ENCODE data around the gene TMA7B. TPM values are rescaled to one million over a fixed set of nuclear protein-coding genes. Genes with fewer than 3 reads are reported as not detected.

TMA7B gene
- polyA plus RNA-seq, 1 of the 3 experiments (the other 2 are of a cell fraction): not detected

DNA sequence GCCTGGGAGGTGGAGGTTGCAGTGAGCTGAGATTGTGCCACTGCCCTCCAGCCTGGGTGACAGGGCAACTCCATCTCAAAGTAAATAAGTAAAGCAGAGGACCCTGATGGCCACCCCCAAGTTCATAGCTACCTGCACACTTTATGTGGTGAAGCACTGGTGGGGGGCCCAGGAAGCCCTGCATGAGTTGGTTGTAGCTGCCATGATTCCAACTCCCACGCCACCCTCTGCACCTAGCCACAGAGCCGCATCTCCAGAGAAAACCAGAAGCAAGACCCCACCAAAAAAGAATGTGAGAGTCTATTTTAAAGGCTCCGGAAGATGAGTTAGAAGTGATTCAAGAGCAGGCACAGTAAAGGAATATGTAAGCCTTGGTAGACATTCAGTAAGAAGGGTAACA is 20.4 kb upstream of the TMA7B start:
- Histone ChIP-seq H4K20me1 (ENCODE audit: insufficient read depth) (no peaks in the 10 kb centered on the region), H3K4me3 (ENCODE audit: low read depth in 2 of 2, low read length in 1 of 2) (no peak overlapping the region), H3K27me3 (ENCODE audit: insufficient read depth) (no peaks in the 10 kb centered on the region), H2AFZ (ENCODE audit: low read depth) (no peak overlapping the region), H3K9ac (no peak overlapping the region), H3K9me2 (no peaks in the 10 kb centered on the region), H3K27ac (ENCODE audit: low read depth in 2 of 2, low read length in 1 of 2) (no peak overlapping the region), H3K79me2 (ENCODE audit: insufficient read depth) (no peaks in the 10 kb centered on the region), H3K4me1 (ENCODE audit: control insufficient read depth in 1 of 2, insufficient read depth in 2 of 2, low read depth in 1 of 2, low read length in 1 of 2) (no peaks in the 10 kb centered on the region), H3K9me3 (no peaks in the 10 kb centered on the region), H3K4me2 (no peak overlapping the region), H3K36me3 (replicated peaks in 1 of 2; ENCODE audit: control insufficient read depth in 1 of 2, insufficient read depth in 2 of 2, low read length in 1 of 2) (no peaks in the 10 kb centered on the region), H3F3A (replicated peaks; ENCODE audit: insufficient read depth) (no peaks in the 10 kb centered on the region)
- ChIA-PET POLR2A (no interaction called here), CTCF (no interaction called here)
- WGBS (ENCODE audit: low lambda C conversion rate): 73% methylated on average over 1 of the region's 3 CpGs
- no peak for TF ChIP-seq TEAD4 (IDR thresholded peaks at IDR 0.05; ENCODE audit: borderline replicate concordance, insufficient read depth)
- TF ChIP-seq MXI1 (IDR thresholded peaks at IDR 0.05; ENCODE audit: low read depth, low read length): no peak
- no peak for DNase-seq

DNA sequence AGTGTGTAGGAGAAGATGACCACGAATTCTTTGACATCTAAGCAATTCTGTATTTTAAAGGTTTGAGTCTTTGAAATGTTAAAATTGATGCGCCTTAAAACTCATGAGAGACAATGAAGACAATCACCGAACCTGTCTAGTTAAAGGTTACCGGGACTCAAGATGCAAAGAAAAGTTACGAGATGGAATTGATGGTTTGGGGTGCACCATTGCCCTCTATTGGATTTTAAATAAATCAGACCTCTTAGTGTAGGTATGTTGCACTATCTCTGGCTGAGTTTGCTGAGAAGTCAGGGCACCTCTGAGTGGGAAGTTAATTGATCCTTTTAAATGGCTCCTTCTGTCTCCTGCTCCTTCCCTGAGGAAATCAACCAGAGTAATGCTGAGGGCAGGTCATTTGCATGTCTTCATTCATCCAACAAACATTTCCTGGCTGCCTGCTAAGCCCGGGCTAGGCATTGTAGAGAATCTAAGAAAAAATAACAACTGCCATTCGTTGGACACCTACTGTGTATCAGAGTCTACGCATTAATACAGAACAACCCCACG is 19.4 kb upstream of the TMA7B start:
- no peak overlapping the region for H3K4me3 ChIP-seq (ENCODE audit: low read depth in 2 of 2, low read length in 1 of 2)
- TF ChIP-seq MEF2A (IDR thresholded peaks at IDR 0.05; ENCODE audit: borderline replicate concordance, low read depth): no peak
- TF ChIP-seq FOXJ3 (CRISPR knock-in tag; IDR thresholded peaks at IDR 0.05): no peak
- TF ChIP-seq FOSL2 (IDR thresholded peaks at IDR 0.05; ENCODE audit: borderline replicate concordance, low read depth): no peak
- TF ChIP-seq, protein P1, sequence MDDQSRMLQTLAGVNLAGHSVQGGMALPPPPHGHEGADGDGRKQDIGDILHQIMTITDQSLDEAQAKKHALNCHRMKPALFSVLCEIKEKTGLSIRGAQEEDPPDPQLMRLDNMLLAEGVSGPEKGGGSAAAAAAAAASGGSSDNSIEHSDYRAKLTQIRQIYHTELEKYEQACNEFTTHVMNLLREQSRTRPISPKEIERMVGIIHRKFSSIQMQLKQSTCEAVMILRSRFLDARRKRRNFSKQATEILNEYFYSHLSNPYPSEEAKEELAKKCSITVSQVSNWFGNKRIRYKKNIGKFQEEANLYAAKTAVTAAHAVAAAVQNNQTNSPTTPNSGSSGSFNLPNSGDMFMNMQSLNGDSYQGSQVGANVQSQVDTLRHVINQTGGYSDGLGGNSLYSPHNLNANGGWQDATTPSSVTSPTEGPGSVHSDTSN (IDR thresholded peaks at IDR 0.05): no peak
- TF ChIP-seq NFIC (IDR thresholded peaks at IDR 0.05; ENCODE audit: borderline replicate concordance): no peak
- TF ChIP-seq YY1 (IDR thresholded peaks at IDR 0.05; ENCODE audit: low read depth): no peak
- TF ChIP-seq RCOR1 (IDR thresholded peaks at IDR 0.05; ENCODE audit: low read length): no peak
- no peak for TF ChIP-seq FOXM1 (IDR thresholded peaks at IDR 0.05; ENCODE audit: low read depth)
- TF ChIP-seq EZH2phosphoT487 (IDR thresholded peaks at IDR 0.05; ENCODE audit: borderline replicate concordance, low read depth): no peak
- TF ChIP-seq NRF1 (IDR thresholded peaks at IDR 0.05; ENCODE audit: low read depth, low read length): no peak
- TF ChIP-seq CHD2 (IDR thresholded peaks at IDR 0.05; ENCODE audit: low read length, partially characterized antibody): no peak
- TF ChIP-seq, protein P2, sequence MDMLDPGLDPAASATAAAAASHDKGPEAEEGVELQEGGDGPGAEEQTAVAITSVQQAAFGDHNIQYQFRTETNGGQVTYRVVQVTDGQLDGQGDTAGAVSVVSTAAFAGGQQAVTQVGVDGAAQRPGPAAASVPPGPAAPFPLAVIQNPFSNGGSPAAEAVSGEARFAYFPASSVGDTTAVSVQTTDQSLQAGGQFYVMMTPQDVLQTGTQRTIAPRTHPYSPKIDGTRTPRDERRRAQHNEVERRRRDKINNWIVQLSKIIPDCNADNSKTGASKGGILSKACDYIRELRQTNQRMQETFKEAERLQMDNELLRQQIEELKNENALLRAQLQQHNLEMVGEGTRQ (IDR thresholded peaks at IDR 0.05; ENCODE audit: borderline replicate concordance, low read depth, low read length): no peak
- no peak for TF ChIP-seq JUND (IDR thresholded peaks at IDR 0.05)
- TF ChIP-seq RAD21 (IDR thresholded peaks at IDR 0.05; ENCODE audit: low read length): no peak
- TF ChIP-seq RXRA (IDR thresholded peaks at IDR 0.05; ENCODE audit: borderline replicate concordance, low read depth): no peak
- TF ChIP-seq, protein P3, sequence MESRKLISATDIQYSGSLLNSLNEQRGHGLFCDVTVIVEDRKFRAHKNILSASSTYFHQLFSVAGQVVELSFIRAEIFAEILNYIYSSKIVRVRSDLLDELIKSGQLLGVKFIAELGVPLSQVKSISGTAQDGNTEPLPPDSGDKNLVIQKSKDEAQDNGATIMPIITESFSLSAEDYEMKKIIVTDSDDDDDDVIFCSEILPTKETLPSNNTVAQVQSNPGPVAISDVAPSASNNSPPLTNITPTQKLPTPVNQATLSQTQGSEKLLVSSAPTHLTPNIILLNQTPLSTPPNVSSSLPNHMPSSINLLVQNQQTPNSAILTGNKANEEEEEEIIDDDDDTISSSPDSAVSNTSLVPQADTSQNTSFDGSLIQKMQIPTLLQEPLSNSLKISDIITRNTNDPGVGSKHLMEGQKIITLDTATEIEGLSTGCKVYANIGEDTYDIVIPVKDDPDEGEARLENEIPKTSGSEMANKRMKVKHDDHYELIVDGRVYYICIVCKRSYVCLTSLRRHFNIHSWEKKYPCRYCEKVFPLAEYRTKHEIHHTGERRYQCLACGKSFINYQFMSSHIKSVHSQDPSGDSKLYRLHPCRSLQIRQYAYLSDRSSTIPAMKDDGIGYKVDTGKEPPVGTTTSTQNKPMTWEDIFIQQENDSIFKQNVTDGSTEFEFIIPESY (IDR thresholded peaks at IDR 0.05; ENCODE audit: borderline replicate concordance, low read depth): no peak
- no peak for TF ChIP-seq GABPA (IDR thresholded peaks at IDR 0.05; ENCODE audit: low read depth)
- no peak for TF ChIP-seq MXI1 (IDR thresholded peaks at IDR 0.05; ENCODE audit: low read depth, low read length)
- TF ChIP-seq TEAD4 (IDR thresholded peaks at IDR 0.05; ENCODE audit: borderline replicate concordance, insufficient read depth): no peak
- TF ChIP-seq TAF1 (IDR thresholded peaks at IDR 0.05; ENCODE audit: borderline replicate concordance, low read depth, low read length): no peak
- ChIA-PET CTCF (no interaction called here), POLR2A (no interaction called here)
- H3K9ac ChIP-seq: no peak overlapping the region
- H3K9me3 ChIP-seq: no peaks in the 10 kb centered on the region
- H3K27ac ChIP-seq (ENCODE audit: low read depth in 2 of 2, low read length in 1 of 2): no peak overlapping the region
- H2AFZ ChIP-seq (ENCODE audit: low read depth): no peak overlapping the region
- H3K4me1 ChIP-seq (ENCODE audit: control insufficient read depth in 1 of 2, insufficient read depth in 2 of 2, low read depth in 1 of 2, low read length in 1 of 2): no peaks in the 10 kb centered on the region
- no peaks in the 10 kb centered on the region for H3K79me2 ChIP-seq (ENCODE audit: insufficient read depth)
- DNase-seq: no peak
- H3F3A ChIP-seq (replicated peaks; ENCODE audit: insufficient read depth): no peaks in the 10 kb centered on the region
- H3K27me3 ChIP-seq (ENCODE audit: insufficient read depth): no peaks in the 10 kb centered on the region
- H3K9me2 ChIP-seq: no peaks in the 10 kb centered on the region
- H3K4me2 ChIP-seq: no peak overlapping the region
- H4K20me1 ChIP-seq (ENCODE audit: insufficient read depth): no peaks in the 10 kb centered on the region
- WGBS (ENCODE audit: low lambda C conversion rate): 66% methylated on average over 9 of the region's 9 CpGs
- no peaks in the 10 kb centered on the region for H3K36me3 ChIP-seq (replicated peaks in 1 of 2; ENCODE audit: control insufficient read depth in 1 of 2, insufficient read depth in 2 of 2, low read length in 1 of 2)
